Nephron progenitor cell (in vitro differentiated cells): ENCODE measurements around the gene LRRC75A.

Experiments
- DNase-seq: peaks from one replicate; pipeline ENCODE4 v3.0.0; 2021
- H3K27ac Mint-ChIP-seq: 2 replicates; pipeline ENCODE4 v1.8.0; 2021; ENCODE audit warnings: mild to moderate bottlenecking, moderate library complexity, mixed read lengths
- H3K27me3 Mint-ChIP-seq: 2 replicates; pipeline ENCODE4 v1.8.0; 2021; ENCODE audit warnings: mild to moderate bottlenecking, low read depth, mixed read lengths; ENCODE audit not compliant: poor library complexity
- H3K36me3 Mint-ChIP-seq: 2 replicates; pipeline ENCODE4 v1.8.0; 2021; ENCODE audit warnings: low read depth, mixed read lengths
- H3K4me1 Mint-ChIP-seq: 2 replicates; pipeline ENCODE4 v1.8.0; 2021; ENCODE audit warnings: mixed read lengths
- H3K4me3 Mint-ChIP-seq: 2 replicates; pipeline ENCODE4 v1.8.0; 2021; ENCODE audit warnings: mild to moderate bottlenecking, moderate library complexity, mixed read lengths
- H3K9me3 Mint-ChIP-seq: 2 replicates; pipeline ENCODE4 v1.8.0; 2021; ENCODE audit warnings: mild to moderate bottlenecking, moderate library complexity, mixed read lengths
- CTCF ChIP-seq: fragments of 200-600 bp; sonication (generic); IDR thresholded peaks from 2 replicates; pipeline ENCODE4 v1.5.0; 2021; ENCODE audit warnings: antibody characterized with exemption

Gene LRRC75A

GRCh38 chr17:16484445-16485175 lies 7.4 kb downstream of the LRRC75A start:
- Mint-ChIP-seq H3K9me3 (no peaks in the 10 kb centered on the region), H3K27me3 (no peaks in the 10 kb centered on the region), H3K4me3 (peak overlapping the region; percentile 71), H3K4me1 (peaks cover 57% of the 10 kb centered on the region), H3K36me3 (no peaks in the 10 kb centered on the region), H3K27ac (peak overlapping the region; percentile 5)
- DNase-seq: no peak
- TF ChIP-seq CTCF: no peak

GRCh38 chr17:16483021-16483645 lies 8.9 kb downstream of the LRRC75A start:
- Mint-ChIP-seq H3K27me3 (no peaks in the 10 kb centered on the region), H3K4me3 (no peak overlapping the region), H3K27ac (no peak overlapping the region), H3K9me3 (no peaks in the 10 kb centered on the region), H3K36me3 (no peaks in the 10 kb centered on the region), H3K4me1 (peaks cover 48% of the 10 kb centered on the region)
- DNase-seq: no peak
- TF ChIP-seq CTCF: no peak

- no peak overlapping the region for H3K4me3 Mint-ChIP-seq
- no peak for TF ChIP-seq CTCF
- H3K27me3 Mint-ChIP-seq: no peaks in the 10 kb centered on the region
- H3K36me3 Mint-ChIP-seq: no peaks in the 10 kb centered on the region
- no peaks in the 10 kb centered on the region for H3K9me3 Mint-ChIP-seq
- no peak overlapping the region for H3K27ac Mint-ChIP-seq
- DNase-seq: no peak
- peaks cover 48% of the 10 kb centered on the region for H3K4me1 Mint-ChIP-seq
Observed at GRCh38 chr17:16482253-16482652, 9.7 kb downstream of the LRRC75A start.

- peak overlapping the region; percentile 59 for H3K27ac Mint-ChIP-seq
- H3K4me3 Mint-ChIP-seq: no peak overlapping the region
- H3K36me3 Mint-ChIP-seq: no peaks in the 10 kb centered on the region
- peaks cover 40% of the 10 kb centered on the region for H3K4me1 Mint-ChIP-seq
- no peaks in the 10 kb centered on the region for H3K27me3 Mint-ChIP-seq
- no peaks in the 10 kb centered on the region for H3K9me3 Mint-ChIP-seq
- DNase-seq: no peak
- TF ChIP-seq CTCF: no peak
Observed at GRCh38 chr17:16480995-16481394, 11.0 kb downstream of the LRRC75A start.

GRCh38 chr17:16479264-16479663 lies 12.7 kb downstream of the LRRC75A start:
- Mint-ChIP-seq H3K9me3 (no peaks in the 10 kb centered on the region), H3K27ac (no peak overlapping the region), H3K4me3 (no peak overlapping the region), H3K4me1 (peaks cover 28% of the 10 kb centered on the region), H3K27me3 (no peaks in the 10 kb centered on the region), H3K36me3 (no peaks in the 10 kb centered on the region)
- no peak for DNase-seq
- no peak for TF ChIP-seq CTCF

- no peaks in the 10 kb centered on the region for H3K36me3 Mint-ChIP-seq
- no peak for TF ChIP-seq CTCF
Observed at GRCh38 chr17:16478649-16479048, 13.3 kb downstream of the LRRC75A start.

More at GRCh38 chr17:16478649-16479048, 13.3 kb downstream of the LRRC75A start:
- no peak overlapping the region for H3K27ac Mint-ChIP-seq
- H3K27me3 Mint-ChIP-seq: no peaks in the 10 kb centered on the region
- no peak overlapping the region for H3K4me3 Mint-ChIP-seq
- H3K4me1 Mint-ChIP-seq: peaks cover 27% of the 10 kb centered on the region
- DNase-seq: no peak
- no peaks in the 10 kb centered on the region for H3K9me3 Mint-ChIP-seq
